OCI-M1 (cell line): ENCODE data around the gene ELOVL5.
A peak's percentile ranks its signal among the peaks of the same experiment; 100 is the strongest.
"Not testable (repeated sequence)": the region's sequence is repeated elsewhere in the genome, so short reads cannot be mapped to it uniquely, and the experiment has no call there.

ENCODE experiments used
- DNase-seq: peaks from one replicate; lab custom pipeline; 2025; lab: John Stamatoyannopoulos, UW

Gene ELOVL5

GRCh38 chr6:53304953-53305352 lies 43.8 kb downstream of the ELOVL5 start:
- DNase-seq, result not testable (repeated sequence)

DNA sequence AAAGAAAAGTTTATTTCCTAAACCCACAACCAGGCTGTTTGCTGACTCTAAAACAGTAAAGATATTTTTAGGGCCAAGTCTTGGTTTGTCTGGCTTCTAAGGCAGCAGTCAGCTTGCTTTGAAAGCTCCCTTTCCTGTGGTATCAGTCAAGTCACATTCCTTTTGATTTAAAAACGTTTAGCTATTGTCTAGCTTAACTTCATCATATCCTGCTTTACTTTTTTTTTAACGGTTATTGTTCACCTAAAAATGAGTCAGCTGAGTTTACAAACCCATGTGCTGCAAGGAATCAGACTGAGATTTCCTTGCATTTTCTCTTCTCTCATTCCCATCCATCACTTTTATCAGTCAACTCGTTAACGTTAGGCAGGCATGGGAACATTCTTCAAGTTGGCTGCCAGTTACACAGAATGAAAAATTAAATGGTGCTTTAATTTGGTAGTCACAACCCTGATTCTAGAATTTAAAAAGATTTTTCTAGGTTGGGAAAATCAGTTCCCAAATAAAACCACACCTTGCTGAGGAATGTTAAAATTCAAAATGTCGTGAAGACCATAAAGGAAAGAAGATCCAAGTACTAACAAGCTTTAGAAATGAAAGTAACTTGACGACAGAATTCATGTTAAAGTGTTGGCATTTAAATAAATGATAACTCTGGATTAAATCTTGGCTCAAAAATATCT lies 45.9 kb downstream of the ELOVL5 start:
- DNase-seq, result peak; percentile 23

DNA sequence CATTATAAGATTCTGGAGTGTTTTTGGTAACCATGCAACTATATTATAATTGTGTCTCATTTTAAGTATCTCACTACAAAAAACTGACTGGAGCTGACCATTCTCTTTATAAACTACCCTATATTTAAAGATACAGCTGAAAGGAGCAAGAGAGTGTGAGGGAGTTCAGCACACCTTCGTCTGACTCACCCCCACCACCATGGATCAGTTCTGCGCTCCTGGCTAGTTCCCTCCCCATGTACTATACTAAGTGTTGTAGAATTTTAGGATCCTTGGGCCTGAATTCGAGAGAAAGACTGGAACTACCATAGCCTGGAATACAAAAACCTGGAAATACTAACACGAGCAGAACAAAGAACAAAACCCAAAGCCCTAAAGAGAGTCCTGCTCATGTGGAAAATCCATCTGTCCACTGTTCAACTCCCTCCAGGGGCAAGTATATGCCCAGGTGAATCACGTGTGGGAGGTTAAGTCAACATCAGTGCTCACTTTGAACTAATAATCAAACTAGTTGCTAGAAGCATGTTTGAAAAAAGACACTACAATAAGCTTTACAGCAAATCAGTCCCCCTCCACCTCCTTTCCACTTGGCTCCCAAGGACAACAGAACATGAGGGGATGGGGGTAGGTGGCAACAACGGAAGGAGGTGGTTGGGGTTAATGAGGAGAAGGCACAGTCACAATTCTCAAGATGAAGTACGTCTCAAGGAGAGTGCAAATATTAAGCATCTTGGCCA lies 46.8 kb downstream of the ELOVL5 start:
- DNase-seq, result no peak

DNA sequence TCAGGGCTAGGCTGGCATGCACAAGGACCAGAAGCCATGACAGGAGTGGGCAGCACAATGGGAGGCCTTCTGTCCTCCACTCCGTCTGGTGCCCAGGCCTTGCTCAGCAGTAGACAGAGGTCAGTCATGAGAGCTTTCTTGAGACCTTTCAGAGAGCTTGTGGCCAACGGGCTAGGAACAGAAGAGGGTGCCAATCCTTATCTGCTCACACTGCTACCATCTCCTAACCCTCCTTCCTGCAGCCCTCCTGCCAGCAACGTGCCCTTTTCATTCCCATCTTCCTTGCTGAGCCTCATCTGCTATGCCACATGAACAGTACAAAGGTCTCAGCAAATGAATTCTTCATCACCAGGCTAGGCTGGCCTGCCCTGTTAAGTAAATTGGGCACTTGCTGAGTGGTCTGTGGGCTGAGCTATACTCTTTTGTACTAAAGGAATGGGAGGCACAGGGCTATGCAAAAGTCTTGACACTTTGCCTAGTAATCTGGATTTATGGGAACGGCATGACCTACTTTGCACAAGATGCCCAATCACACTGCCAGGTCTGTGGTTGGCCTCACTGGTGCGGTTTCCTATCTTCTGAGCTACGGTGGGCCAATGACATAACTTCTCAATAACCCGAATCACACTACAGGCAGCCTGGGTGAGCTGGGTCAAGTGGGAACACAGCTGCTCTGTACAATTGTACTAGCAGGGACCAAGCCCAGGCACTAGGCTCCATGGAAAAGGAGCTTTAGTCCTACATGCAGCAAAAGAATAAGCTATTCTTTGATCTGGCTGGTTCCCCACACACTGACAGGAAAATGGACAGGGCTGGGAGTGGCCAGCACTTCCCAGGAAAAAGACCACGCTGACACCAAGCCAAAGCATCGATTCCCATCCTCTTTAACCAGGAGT lies 47.8 kb downstream of the ELOVL5 start:
- peak; percentile 77 for DNase-seq

DNA sequence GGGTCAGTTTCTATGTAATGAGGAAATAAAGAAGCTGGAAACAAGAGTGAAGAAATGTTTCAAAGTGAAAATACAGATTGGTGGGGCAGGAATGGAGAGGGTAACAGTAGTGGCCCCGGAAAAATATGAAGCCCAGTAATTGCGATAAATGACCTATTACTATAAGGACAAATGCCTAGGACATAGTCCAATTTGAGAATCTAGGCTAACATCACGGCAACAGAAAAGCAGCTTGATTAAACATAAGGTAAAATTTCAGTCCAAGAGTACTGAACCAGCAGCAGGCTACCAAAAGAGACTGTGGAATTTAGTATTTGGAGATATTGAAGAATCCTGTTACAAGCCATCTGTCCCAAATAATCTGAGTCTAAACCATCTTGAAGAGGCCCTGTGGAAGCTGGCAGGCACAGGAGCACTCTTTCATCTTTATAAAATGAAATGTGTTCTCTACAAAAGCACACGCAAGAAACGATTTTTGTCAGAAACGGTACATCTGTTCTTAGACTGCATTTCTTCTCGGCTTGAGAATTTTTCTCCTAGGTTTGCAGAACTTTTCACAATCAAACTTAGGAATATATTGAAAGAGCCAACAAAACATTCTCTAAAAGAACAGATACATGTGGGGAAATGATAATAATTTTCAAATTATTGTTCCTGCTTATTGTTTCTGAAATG lies 49.3 kb downstream of the ELOVL5 start:
- DNase-seq, result peak; percentile 25

DNA sequence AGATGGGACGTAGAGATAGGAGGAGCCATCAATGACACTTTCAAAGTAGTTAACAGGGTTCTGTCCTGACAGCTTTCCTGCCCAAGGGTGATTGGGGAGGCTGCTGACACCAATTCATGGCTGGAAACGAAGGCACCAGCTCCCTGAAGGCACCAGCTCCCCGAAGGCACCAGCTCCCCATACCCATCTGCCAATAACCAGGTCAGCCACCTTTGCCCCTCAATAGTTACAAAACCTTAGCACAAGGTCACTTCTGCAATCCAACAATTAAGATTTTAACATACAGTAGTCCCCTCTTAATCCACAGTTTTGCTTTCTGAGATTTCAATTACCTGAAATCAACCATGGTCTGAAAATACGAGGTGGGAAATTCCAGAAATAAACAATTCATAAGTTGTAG lies 51.7 kb downstream of the ELOVL5 start:
- no peak for DNase-seq

- no peak for DNase-seq
Observed at GRCh38 chr6:53295176-53295575, 53.6 kb downstream of the ELOVL5 start.

- DNase-seq, result no peak
Observed at GRCh38 chr6:53294611-53295010, 54.1 kb downstream of the ELOVL5 start.

- peak; percentile 44 for DNase-seq
Observed at GRCh38 chr6:53294095-53294494, 54.7 kb downstream of the ELOVL5 start.

DNA sequence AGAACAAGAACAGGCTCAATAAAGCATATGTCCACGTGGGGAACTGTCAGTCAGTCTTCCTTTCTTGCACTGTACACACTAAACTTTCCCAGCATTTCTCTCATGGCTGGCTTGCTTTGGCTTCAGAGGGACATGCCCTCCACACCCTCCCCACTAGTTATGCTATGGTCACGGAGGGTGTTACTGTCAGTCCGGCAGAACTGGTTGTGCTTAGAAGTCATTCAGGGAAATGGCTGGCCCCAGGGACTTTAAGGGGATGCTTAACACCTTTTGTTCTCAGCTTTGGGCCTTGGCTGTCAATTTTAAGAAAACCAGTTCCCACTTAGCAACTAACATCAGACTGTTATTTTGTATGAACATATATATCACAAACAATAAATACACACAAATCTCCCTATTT lies 55.1 kb downstream of the ELOVL5 start:
- DNase-seq, result no peak

GRCh38 chr6:53290537-53291510 lies 57.9 kb downstream of the ELOVL5 start:
- peak; percentile 59 for DNase-seq

- no peak for DNase-seq
Observed at GRCh38 chr6:53287336-53288225, 61.2 kb downstream of the ELOVL5 start.

DNA sequence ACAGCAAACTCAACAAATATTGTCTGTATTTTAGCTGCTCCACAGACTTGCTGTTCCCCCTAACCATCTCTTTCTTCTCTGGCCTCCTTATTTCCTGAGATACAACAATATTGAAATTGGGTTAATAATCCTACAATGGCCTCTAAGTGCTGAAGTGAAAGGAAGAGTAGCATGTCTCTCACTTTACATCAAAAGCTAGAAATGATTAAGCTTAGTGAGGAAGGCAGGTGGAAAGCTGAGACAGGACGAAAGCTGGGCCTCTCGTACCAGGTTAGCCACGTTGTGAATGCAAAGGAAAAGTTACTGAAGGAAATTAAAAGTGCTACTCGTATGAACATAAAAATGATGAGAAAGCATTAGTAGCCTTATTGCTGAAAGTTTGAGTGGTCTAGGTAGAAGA lies 63.8 kb downstream of the ELOVL5 start:
- DNase-seq, result no peak

- DNase-seq, result no peak
Observed at GRCh38 chr6:53282741-53283140, 66.0 kb downstream of the ELOVL5 start.

DNA sequence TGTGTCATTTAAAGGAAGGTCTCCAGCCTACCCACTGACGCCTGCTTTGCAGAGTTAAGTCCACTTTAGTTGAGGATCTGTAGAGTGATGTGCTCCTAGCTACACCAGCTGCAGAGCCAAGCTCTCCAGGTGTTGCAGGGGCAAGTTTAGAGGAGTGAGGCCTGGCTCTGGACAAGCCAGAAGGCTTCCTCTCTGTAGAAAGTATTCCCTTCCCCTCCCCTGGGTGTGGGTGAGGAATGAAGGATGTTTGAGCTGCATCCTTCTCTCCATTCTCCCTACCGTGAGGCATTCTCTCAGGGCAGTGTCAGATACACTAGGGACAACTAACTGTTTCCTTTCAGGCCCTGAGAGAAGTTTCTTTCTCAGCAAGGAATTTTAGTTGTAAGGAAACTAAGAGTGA lies 66.5 kb downstream of the ELOVL5 start:
- DNase-seq, result no peak

DNA sequence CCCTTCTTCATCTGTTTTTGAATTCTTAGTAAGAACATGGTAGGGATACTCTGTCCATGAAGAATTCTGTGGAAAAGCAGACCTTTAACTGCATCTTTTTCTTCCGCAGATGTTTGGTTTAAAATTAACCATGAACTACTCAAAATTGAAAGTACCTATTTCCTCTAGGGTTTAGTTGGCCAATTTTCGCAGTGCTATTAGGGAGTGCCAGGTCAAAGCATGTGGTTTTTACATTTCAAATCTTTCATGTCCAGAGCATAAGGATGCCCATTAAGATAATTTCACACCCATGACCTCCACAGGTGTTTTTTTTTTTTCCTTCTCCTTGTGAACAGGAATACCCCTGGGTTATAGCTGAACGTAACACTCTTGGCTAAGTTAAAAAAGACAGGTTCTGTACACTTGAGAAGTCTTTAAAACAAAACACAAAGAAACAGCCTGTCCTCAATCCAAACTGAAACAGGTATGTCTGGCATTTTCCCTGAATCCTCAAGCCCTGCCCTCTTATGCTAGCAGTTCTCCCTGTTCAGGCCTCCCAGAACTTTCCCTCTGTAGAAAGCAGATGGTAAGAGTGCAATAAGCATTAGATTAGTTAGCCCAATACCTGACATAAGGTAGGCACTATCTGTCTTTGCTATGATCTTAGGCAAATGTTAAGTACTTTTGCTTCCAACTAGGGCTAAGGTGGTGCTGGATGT lies 67.1 kb downstream of the ELOVL5 start:
- DNase-seq, result no peak

DNA sequence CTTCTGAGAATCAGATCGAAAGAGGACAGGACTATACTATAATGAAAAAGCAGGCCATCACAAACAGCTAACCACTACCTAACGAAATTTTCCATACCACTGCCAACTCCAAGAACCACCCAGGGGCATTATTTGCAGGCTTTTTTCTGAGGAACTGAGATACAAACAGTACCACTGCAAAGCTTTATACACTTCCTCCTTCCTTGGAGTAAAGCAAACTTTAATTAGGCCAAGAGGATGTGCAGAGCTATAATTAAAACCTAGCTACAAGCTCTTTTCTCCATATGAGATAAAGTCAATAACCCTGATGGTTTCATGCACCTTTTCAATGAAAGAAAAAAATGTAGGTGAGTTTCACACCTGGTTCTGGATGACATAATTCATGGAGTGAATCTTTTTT lies 68.5 kb downstream of the ELOVL5 start:
- DNase-seq, result no peak

DNA sequence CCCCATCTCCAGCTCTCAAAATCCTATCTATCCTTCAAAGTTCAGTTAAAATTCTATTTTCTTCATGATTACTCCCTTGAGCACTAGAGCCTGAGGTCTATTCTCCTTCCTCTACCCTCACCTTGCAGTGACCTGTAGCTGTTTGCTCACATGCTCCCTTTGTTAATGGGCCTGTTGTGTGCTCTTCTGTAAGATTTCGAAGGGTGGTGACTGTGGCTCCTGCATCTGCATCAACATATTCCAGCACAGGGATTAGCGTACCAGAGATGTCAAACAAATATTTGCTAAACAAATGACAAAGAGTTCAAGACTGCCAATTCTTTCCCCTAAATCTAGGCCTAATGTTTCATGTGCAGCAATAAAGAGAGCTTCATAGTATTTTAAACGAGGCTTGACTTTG lies 69.5 kb downstream of the ELOVL5 start:
- no peak for DNase-seq

GRCh38 chr6:53273370-53273769 lies 75.4 kb downstream of the ELOVL5 start:
- DNase-seq, result no peak
